Chondrocyte (in vitro differentiated cells): ENCODE results near the gene FNBP1. TPM values are rescaled to one million over a fixed set of nuclear protein-coding genes. Genes with fewer than 3 reads are reported as not detected.

Experiments used
- DNase-seq: peaks from one replicate; pipeline ENCODE4 v3.0.0; 2021; ENCODE audit warnings: mixed read lengths, low spot score
- H3K27ac Mint-ChIP-seq: one replicate; pipeline ENCODE4 v1.8.0; 2021; ENCODE audit warnings: mild to moderate bottlenecking, moderate library complexity, mixed read lengths; ENCODE audit not compliant: unreplicated experiment
- H3K27me3 Mint-ChIP-seq: 2 replicates; pipeline ENCODE4 v1.8.0; 2021; ENCODE audit warnings: low read depth, mixed read lengths
- H3K36me3 Mint-ChIP-seq: 2 replicates; pipeline ENCODE4 v1.8.0; 2021; ENCODE audit warnings: low read depth, mixed read lengths
- H3K4me1 Mint-ChIP-seq: 2 replicates; pipeline ENCODE4 v1.8.0; 2021; ENCODE audit warnings: low read depth, mild to moderate bottlenecking, mixed read lengths
- H3K4me3 Mint-ChIP-seq: one replicate; pipeline ENCODE4 v1.8.0; 2021; ENCODE audit warnings: mild to moderate bottlenecking, moderate library complexity, mixed read lengths; ENCODE audit not compliant: unreplicated experiment
- H3K9me3 Mint-ChIP-seq: 2 replicates; pipeline ENCODE4 v1.8.0; 2021; ENCODE audit warnings: low read depth, mixed read lengths
- total RNA-seq: library from RNA; stranded (reverse); gene quantifications from 3 replicates; pipeline ENCODE4 v1.2.1, GENCODE V29; 2021
- TF ChIP-seq, protein P1 (sequence below): fragments of 200-600 bp; sonication (generic); IDR thresholded peaks from 2 replicates; pipeline ENCODE4 v1.5.0; 2021; ENCODE audit warnings: antibody characterized with exemption, mild to moderate bottlenecking, moderate library complexity

Gene FNBP1
- total RNA-seq, 1 donor from 2014 or later: 61.2 TPM

DNA sequence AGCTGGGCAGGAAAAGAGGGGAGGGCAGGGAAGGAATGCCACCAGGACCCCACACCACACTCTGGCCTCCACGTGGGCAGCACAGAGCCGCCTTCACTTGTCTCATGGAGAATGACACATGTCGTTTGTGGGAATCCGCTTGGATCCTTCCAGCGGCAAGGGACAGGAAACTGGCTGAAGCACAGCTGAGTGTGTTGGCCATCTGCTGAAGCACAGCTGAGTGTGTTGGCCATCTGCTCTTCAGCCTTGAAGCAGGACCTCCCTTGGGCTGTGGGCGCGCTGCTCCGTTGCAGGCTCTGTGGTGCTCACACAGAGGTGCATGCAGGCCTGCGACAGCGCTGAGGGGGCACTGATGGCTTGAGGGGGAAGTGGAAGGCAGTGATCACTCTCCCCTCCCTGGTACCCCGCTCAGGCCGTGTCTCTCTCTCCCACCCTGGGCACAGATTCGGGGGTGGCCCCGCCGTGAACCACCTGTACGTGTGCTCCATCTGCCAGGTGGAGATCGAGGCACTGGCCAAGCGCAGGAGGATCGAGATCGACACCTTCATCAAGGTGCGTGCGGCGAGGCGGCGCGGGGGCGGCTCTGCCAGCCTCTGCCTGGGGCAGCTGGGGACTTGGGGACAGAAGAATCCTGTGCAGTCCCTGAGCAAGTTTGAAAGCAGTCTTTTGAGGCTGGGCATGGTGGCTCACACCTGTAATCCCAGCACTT lies 167.1 kb downstream of the FNBP1 start:
- H3K4me1 Mint-ChIP-seq: no peaks in the 10 kb centered on the region
- no peaks in the 10 kb centered on the region for H3K27me3 Mint-ChIP-seq
- H3K27ac Mint-ChIP-seq: no peak overlapping the region
- DNase-seq: no peak
- TF ChIP-seq, protein P1, sequence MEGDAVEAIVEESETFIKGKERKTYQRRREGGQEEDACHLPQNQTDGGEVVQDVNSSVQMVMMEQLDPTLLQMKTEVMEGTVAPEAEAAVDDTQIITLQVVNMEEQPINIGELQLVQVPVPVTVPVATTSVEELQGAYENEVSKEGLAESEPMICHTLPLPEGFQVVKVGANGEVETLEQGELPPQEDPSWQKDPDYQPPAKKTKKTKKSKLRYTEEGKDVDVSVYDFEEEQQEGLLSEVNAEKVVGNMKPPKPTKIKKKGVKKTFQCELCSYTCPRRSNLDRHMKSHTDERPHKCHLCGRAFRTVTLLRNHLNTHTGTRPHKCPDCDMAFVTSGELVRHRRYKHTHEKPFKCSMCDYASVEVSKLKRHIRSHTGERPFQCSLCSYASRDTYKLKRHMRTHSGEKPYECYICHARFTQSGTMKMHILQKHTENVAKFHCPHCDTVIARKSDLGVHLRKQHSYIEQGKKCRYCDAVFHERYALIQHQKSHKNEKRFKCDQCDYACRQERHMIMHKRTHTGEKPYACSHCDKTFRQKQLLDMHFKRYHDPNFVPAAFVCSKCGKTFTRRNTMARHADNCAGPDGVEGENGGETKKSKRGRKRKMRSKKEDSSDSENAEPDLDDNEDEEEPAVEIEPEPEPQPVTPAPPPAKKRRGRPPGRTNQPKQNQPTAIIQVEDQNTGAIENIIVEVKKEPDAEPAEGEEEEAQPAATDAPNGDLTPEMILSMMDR: peak; percentile 8
- peaks cover 21% of the 10 kb centered on the region for H3K36me3 Mint-ChIP-seq
- no peaks in the 10 kb centered on the region for H3K9me3 Mint-ChIP-seq
- H3K4me3 Mint-ChIP-seq: no peak overlapping the region

- H3K27me3 Mint-ChIP-seq: no peaks in the 10 kb centered on the region
- H3K4me1 Mint-ChIP-seq: no peaks in the 10 kb centered on the region
- no peak overlapping the region for H3K27ac Mint-ChIP-seq
- H3K36me3 Mint-ChIP-seq: peaks cover 22% of the 10 kb centered on the region
- no peaks in the 10 kb centered on the region for H3K9me3 Mint-ChIP-seq
- DNase-seq: no peak
- H3K4me3 Mint-ChIP-seq: no peak overlapping the region
- TF ChIP-seq, protein P1: peak; percentile 50
Observed at GRCh38 chr9:129875181-129875611, 167.8 kb downstream of the FNBP1 start.

GRCh38 chr9:129874261-129875101 lies 168.5 kb downstream of the FNBP1 start:
- Mint-ChIP-seq H3K27ac (no peak overlapping the region), H3K36me3 (peaks cover 18% of the 10 kb centered on the region), H3K4me3 (no peak overlapping the region), H3K27me3 (no peaks in the 10 kb centered on the region), H3K9me3 (no peaks in the 10 kb centered on the region), H3K4me1 (no peaks in the 10 kb centered on the region)
- DNase-seq: no peak
- TF ChIP-seq, protein P1: no peak

- TF ChIP-seq, protein P1: no peak
- DNase-seq: no peak
- H3K4me1 Mint-ChIP-seq: no peaks in the 10 kb centered on the region
- no peaks in the 10 kb centered on the region for H3K27me3 Mint-ChIP-seq
- no peaks in the 10 kb centered on the region for H3K9me3 Mint-ChIP-seq
- no peak overlapping the region for H3K27ac Mint-ChIP-seq
- H3K4me3 Mint-ChIP-seq: no peak overlapping the region
- peaks cover 18% of the 10 kb centered on the region for H3K36me3 Mint-ChIP-seq
Observed at GRCh38 chr9:129873563-129874190, 169.3 kb downstream of the FNBP1 start.

DNA sequence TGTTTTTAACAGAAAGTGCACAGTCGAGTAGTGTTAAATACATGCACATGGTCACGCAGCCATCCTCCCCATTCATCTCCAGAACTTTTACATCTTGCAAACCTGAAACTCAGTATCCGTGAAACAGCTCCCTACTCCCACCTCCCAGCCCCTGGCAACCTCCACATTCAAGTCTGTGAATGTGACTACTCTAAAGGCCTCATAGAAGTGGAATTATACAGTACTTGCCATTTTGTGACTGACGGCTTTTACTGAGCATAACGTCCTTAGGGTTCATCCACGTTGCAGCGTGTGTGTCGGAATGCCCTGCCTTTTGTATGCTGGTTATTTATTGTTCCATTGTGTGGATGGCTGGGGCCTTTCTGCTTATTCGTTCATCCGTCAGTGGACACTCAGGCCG lies 171.9 kb downstream of the FNBP1 start:
- peaks cover 19% of the 10 kb centered on the region for H3K36me3 Mint-ChIP-seq
- no peak for DNase-seq
- TF ChIP-seq, protein P1: no peak
- no peaks in the 10 kb centered on the region for H3K27me3 Mint-ChIP-seq
- H3K4me3 Mint-ChIP-seq: no peak overlapping the region
- H3K4me1 Mint-ChIP-seq: no peaks in the 10 kb centered on the region
- H3K9me3 Mint-ChIP-seq: no peaks in the 10 kb centered on the region
- H3K27ac Mint-ChIP-seq: no peak overlapping the region
